ENCODE results near the gene OBP2A.
A peak's percentile ranks its signal among the peaks of the same experiment; 100 is the strongest.

DNA sequence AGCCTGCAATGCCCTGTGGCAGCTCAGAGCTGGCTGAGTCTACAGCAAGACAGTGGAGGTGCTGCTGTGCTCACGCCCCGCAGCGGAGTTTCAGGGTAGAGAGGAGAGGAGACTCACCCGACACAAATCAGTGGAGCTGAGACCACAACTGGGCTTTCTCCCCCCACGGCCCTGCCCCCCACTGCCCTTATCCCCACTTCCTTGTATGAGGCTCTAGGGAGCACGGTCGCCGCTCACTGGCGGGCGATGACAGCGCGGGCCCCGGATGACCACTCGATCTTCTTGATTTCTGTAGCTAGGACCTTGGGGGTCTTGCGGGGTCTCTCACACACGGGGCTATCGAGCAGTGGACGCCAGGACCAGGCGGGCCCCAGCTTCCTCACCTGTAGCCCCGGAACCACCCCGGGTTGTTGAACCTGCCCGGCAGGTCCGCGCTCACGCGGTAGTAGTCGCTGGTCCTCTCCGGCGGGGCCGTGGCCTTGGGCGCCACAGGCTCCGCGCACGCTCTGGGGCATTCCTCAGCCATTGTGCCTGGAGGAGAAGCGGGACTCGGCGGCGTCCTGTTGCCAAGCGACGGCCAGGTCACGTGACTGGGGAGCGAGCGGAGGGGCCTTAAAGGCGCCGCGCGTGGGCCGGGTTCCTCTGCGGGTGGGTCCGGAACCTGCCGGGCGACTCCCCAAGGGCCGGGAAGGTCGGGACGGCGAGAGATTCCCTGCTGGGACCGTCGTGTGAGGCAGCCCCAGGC, 46.4 kb upstream of the OBP2A start:
- TF ChIP-seq CTCF (IDR thresholded peaks at IDR 0.05), result no peak
- peak in 1 of 2 donors; percentile 52 for TF ChIP-seq POLR2A (IDR thresholded peaks at IDR 0.05)
